Lower lobe of right lung (tissue), 2 donors: Measurements from ENCODE around the gene ZC3H7B. TPM values are rescaled to one million over a fixed set of nuclear protein-coding genes. Genes with fewer than 3 reads are reported as not detected.
A peak's percentile ranks its signal among the peaks of the same experiment; 100 is the strongest.
"Not testable (repeated sequence)": the region's sequence is repeated elsewhere in the genome, so short reads cannot be mapped to it uniquely, and the experiment has no call there.

ENCODE experiments used
- ATAC-seq, 2 donors: fragments of 200-7000 bp; cut with Tn5 transposase; one replicate each; pipeline ENCODE4 v1.9.1; 2020 to 2022; ENCODE audit warnings: mild to moderate bottlenecking in 2 of 2, moderate library complexity in 2 of 2
- DNase-seq: peaks from one replicate; pipeline ENCODE4 v3.0.0-alpha.2; 2020
- H3K27ac ChIP-seq: fragments of 200-600 bp; one replicate; pipeline ENCODE4 v1.8.0; 2022
- H3K27me3 ChIP-seq: fragments of 200-600 bp; one replicate; pipeline ENCODE4 v1.8.0; 2022; ENCODE audit warnings: low read depth
- H3K36me3 ChIP-seq: fragments of 200-600 bp; one replicate; pipeline ENCODE4 v1.8.0; 2022; ENCODE audit warnings: mild to moderate bottlenecking
- H3K4me1 ChIP-seq: fragments of 200-600 bp; one replicate; pipeline ENCODE4 v1.8.0; 2022
- H3K4me3 ChIP-seq: fragments of 200-600 bp; one replicate; pipeline ENCODE4 v1.8.0; 2022; ENCODE audit warnings: mild to moderate bottlenecking
- H3K9me3 ChIP-seq: fragments of 200-600 bp; one replicate; pipeline ENCODE4 v1.8.0; 2022
- CTCF ChIP-seq: fragments of 200-600 bp; IDR thresholded peaks from one replicate; pipeline ENCODE4 v1.8.0; 2022; ENCODE audit warnings: antibody characterized with exemption, mild to moderate bottlenecking
- intact Hi-C: fragments of 100-400 bp; cut with DNase I; formaldehyde crosslinking; loops from one replicate; pipeline ENCODE4 v1.11.0; 2022
- total RNA-seq: library from RNA; stranded (reverse); fragmentation: NEBNext Ultra II Directional; extraction: Animal tissue kit (Norgen Biotek cat#: 25700); gene quantifications from one replicate; pipeline ENCODE4 v1.2.1, GENCODE V29; 2021
- donor health status: DM: no; HTN: yes; CAD: no; lungs with severe emphysema.

The ZC3H7B gene
- total RNA-seq, 1 donor from 2014 or later, result 63.1 TPM

GRCh38 chr22:41397143-41397811 is 96.0 kb downstream of the ZC3H7B start:
- peaks cover 65% of the 10 kb centered on the region for H3K36me3 ChIP-seq

GRCh38 chr22:41398921-41399320 is 97.6 kb downstream of the ZC3H7B start:
- no peak for DNase-seq
- peaks cover 22% of the 10 kb centered on the region for H3K4me1 ChIP-seq
- intact Hi-C loops, result loop anchor here (10.0 kb wide), 1 partner anchor 116 kb away; no protein-coding TSS in a partner anchor
- H3K36me3 ChIP-seq, result peaks cover 52% of the 10 kb centered on the region
- H3K9me3 ChIP-seq, result no peaks in the 10 kb centered on the region
- H3K27me3 ChIP-seq, result no peaks in the 10 kb centered on the region
- TF ChIP-seq CTCF, result no peak
- H3K4me3 ChIP-seq, result no peak overlapping the region
- no peak for ATAC-seq
- H3K27ac ChIP-seq, result no peak overlapping the region

More at GRCh38 chr22:41397143-41397811, 96.0 kb downstream of the ZC3H7B start:
- no peak overlapping the region for H3K4me3 ChIP-seq
- no peak for ATAC-seq
- TF ChIP-seq CTCF, result no peak
- no peaks in the 10 kb centered on the region for H3K27me3 ChIP-seq
- peaks cover 29% of the 10 kb centered on the region for H3K4me1 ChIP-seq
- no peak overlapping the region for H3K27ac ChIP-seq
- intact Hi-C loops, result loop anchor here (10.0 kb wide), 1 partner anchor 118 kb away; no protein-coding TSS in a partner anchor
- H3K9me3 ChIP-seq, result no peaks in the 10 kb centered on the region
- DNase-seq, result no peak

- Histone ChIP-seq H3K9me3 (no peaks in the 10 kb centered on the region), H3K27me3 (no peaks in the 10 kb centered on the region), H3K27ac (peak overlapping the region; percentile 18), H3K4me3 (no peak overlapping the region), H3K4me1 (peaks cover 15% of the 10 kb centered on the region), H3K36me3 (peaks cover 21% of the 10 kb centered on the region)
- intact Hi-C loops, result no loop called here
- DNase-seq, result peak; percentile 81
- TF ChIP-seq CTCF, result no peak
- ATAC-seq, result peak; percentile 55 to 73
Measured at GRCh38 chr22:41401781-41402648, 100.7 kb downstream of the ZC3H7B start.

- H3K27me3 ChIP-seq, H3K27ac ChIP-seq, intact Hi-C loops, H3K4me3 ChIP-seq, DNase-seq, H3K9me3 ChIP-seq, ATAC-seq: not testable (repeated sequence)
- H3K4me1 ChIP-seq, result peaks cover 15% of the 10 kb centered on the region
- peaks cover 12% of the 10 kb centered on the region for H3K36me3 ChIP-seq
Measured at GRCh38 chr22:41402851-41403250, 101.5 kb downstream of the ZC3H7B start.

- DNase-seq (peak; percentile 92), ATAC-seq (peak; percentile 94 to 97)
- no peaks in the 10 kb centered on the region for H3K9me3 ChIP-seq
- peaks cover 15% of the 10 kb centered on the region for H3K4me1 ChIP-seq
- H3K27ac ChIP-seq, result no peak overlapping the region
- peaks cover 4% of the 10 kb centered on the region for H3K36me3 ChIP-seq
- TF ChIP-seq CTCF, result peak; percentile 97
- intact Hi-C loops, result no loop called here
- H3K4me3 ChIP-seq, result no peak overlapping the region
- no peaks in the 10 kb centered on the region for H3K27me3 ChIP-seq
Measured at GRCh38 chr22:41403532-41404318, 102.4 kb downstream of the ZC3H7B start.
